Non-pigmented ciliary epithelial cell (primary cell): ENCODE results near the gene CCDC191.

ENCODE experiments used
- DNase-seq: peaks from one replicate; pipeline ENCODE4 v3.0.0-alpha.2; 2010; ENCODE audit warnings: low read depth

The CCDC191 gene, protein sequence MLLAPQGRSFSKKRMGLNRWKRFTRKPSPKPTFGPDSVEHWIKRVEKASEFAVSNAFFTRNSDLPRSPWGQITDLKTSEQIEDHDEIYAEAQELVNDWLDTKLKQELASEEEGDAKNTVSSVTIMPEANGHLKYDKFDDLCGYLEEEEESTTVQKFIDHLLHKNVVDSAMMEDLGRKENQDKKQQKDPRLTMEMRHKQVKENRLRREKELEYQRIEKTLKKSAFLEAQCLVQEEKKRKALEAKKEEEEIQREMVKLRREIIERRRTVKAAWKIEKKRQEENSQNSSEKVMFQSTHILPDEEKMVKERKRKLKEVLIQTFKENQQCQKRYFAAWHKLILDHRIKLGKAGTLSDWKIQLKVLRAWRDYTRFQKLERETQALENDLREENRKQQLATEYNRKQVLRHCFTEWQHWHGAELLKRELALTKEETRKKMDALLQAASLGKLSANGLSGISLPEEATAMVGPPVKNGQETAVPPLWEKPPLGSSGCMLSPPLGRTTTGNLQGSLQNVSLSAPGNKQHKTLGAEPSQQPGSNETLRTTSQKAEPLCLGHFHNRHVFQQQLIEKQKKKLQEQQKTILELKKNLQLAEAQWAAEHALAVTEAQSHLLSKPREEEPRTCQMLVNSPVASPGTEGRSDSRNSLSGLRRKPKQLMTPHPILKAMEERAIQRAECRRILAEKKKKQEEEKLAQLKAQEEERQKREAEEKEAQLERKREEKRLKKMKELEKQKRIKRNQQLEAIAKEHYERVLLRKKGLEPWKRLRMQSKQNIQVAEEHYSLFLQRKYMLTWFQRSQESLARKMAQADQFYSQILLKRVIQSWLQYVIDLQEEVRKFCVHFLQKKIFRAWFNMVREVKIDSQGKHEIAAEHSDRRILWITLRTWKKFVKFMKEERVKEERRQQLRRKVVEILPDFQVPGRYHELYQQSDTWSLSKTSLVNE

DNA sequence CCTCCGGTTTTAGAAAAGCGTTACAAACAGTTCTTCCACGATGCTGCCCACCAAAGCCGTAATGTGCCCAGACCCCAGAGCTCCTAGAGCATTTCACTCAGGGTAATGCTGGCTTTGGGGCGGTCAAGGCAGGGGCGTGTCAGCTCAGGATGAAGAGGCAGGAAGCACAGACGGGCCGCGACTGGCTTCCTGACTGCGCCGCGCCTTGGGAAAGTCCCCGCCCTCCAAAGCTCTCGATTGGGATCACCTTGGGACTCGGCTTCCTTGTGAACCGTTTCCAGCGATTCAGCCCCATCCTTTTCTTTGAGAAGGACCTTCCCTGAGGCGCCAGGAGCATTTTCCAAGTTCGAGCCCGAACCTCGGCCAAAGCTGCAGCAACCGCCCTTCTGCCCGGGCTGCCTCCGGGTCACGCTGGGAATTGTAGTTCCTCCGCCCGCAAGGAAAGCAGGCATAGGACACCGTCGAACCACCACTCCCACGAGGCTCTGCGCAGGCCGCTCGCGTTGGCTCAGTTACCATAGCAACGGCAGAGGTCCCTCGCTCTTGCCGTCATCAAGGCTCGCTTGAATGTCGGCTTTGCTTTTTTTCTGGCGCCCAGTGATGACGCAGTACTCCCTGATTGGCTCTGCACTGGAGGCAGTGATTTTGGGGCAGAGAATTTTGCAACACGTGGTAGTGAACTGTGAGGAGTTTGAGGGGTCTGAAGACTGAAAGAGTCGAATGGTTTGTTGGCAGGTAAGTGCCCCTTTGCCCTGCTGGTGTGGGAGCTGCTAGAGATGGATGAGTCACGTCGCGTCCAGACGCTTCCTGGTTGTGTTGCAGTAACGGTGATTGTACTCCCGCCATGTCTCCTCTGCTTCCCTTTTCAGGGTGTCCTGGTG, at the start of gene CCDC191, which contains the start of gene QTRT2:
CCDC191 (minus strand) TSS at position 397 of the 881 bp plus-strand sequence; CDS start at position 337, 60 bp downstream.
QTRT2 (plus strand) TSS at position 608 of the 881 bp plus-strand sequence. CDS start 8,521 bp downstream, outside the sequence.
- peak; percentile 98 for DNase-seq

DNA sequence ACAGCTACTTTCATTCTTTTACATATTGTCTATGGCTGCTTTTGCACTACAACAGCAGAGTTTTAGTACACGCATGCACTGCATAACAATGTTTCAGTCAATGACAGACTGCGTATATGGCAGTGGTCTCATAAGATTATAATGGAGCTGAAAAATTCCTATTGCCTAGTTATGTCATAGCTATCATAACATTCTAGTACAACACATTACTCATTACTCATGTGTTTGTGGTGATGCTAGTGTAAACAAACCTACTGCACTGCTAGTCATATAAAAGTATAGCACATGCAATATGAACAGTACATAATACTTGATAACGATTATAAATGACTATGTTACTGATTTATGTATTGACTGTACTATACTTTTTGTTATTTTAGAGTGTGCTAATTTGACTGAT, 48.1 kb upstream of the CCDC191 start:
- DNase-seq = no peak

DNA sequence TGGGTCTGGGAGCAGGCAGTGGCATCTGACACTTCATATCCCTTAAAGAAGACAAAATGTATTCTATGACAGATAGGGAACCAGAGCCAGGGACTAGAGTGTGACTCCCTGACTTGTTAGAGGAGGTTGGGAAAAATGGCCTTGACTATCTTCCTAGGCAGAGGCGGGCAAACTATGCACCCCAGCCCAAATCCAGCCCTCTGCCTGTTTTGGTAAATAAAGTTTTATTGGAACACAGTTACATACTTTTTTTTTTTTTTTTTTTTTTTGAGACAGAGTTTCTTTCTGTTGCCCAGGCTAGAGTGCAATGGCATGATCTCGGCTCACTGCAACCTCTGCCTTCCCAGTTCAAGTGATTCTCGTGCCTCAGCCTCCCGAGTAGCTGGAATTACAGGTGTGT, 47.5 kb upstream of the CCDC191 start:
- no peak for DNase-seq

- no peak for DNase-seq
Observed at GRCh38 chr3:114103181-114103580, 46.9 kb upstream of the CCDC191 start.

GRCh38 chr3:114101101-114101500, 44.8 kb upstream of the CCDC191 start:
- no peak for DNase-seq

DNA sequence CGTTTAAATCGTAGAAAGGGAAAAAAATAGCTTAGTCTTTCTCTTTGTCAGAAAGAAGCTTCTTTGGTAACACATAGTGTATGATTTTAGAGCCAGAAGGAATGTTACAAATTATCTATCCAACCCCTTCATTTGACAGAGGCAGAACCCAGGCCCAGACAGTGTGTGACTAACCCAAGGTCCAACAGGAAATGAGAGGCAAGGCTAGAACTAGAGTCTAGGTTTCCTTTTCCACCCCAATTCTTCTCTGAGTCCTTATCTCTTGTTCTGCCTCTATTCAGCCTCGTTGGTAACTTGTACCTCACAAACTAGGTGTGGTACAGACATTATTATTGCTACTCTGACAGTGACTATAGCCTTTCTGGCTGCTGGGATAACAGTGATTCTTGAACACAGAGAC, 39.5 kb upstream of the CCDC191 start:
- DNase-seq = no peak

DNA sequence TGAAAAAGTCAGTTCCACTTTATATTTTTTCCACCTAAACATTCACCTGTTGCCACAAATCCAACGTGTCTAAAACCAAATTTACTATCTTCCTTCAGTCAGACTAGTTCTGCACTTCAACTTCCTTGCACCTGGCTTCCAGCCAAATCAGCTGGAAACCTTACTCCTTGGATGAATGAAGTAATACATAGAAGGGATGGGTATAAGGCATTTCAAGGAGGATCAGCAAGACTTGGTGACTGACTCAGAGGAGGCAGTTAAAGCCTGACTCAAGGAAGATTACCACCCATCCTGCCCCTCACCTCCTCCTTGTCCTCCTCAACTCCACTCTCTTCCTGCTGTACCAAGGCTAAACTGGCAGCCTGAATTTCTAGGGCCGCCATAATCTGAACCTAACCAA, 37.3 kb upstream of the CCDC191 start:
- DNase-seq = peak; percentile 70

GRCh38 chr3:114093016-114093380, 36.7 kb upstream of the CCDC191 start:
- no peak for DNase-seq

DNA sequence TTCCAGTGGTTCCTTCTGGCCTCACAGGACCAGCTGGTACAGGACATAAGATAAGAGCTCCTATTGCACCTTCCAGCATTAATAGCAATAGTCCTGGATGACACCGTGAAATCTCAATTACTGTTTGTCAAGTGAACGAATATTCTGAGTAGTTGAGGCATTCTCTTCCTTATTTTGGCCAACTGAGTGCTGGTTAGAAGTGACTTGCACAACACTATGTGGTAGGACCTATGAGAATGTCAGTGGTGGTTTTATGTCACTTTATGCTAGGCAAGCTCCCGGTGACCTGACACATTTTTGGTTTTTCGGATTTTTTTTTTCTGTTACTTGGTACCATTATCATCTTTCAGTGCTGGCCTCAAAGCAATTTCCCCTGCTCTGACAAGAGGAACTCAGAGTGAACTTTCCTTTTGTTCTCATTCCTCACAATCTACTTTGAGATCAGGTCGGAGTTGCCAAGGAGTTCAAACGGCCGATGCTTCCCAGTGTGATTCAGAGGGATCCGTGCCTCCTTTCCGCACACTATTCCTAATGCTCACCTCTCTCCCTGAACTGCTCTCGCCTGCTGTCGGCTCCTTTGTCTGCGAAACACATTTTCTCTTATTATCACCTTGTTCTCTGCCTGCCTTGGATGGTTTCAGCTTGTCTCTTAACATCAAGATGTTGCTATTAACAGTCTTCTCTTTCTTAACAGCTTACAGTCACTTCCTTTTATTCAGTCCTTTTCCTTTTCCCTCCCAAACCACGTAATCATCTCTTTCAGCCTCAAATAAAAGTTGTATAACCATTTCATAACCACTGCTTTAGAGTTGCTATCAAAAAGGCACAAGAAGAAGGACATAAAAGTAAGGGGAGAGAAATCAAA, 36.1 kb upstream of the CCDC191 start:
- no peak for DNase-seq

DNA sequence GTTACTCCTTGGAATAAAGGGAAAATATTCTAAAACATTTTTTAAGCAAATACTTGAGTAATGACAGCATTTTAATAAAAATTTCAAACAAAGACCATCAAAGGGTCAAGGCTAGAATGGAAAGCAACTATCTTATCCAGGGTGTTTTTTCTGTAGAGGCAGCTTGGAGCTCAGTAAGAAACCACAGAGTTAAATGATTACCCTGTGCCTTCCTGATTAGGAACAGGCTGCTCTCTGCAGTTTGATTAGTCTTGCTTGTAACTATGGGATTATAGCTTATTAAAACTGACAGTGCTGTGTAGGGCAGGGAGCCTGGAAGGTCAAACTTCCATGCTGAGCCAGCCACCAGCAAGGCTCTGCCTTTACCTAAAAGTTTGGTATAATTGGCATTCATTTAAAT, 33.3 kb upstream of the CCDC191 start:
- DNase-seq = no peak

GRCh38 chr3:114086356-114086755, 30.0 kb upstream of the CCDC191 start:
- DNase-seq = no peak

- no peak for DNase-seq
Observed at GRCh38 chr3:114083112-114083511, 26.8 kb upstream of the CCDC191 start.

GRCh38 chr3:114081037-114081436, 24.7 kb upstream of the CCDC191 start:
- DNase-seq = no peak

- DNase-seq = no peak
Observed at GRCh38 chr3:114080201-114080600, 23.9 kb upstream of the CCDC191 start.

DNA sequence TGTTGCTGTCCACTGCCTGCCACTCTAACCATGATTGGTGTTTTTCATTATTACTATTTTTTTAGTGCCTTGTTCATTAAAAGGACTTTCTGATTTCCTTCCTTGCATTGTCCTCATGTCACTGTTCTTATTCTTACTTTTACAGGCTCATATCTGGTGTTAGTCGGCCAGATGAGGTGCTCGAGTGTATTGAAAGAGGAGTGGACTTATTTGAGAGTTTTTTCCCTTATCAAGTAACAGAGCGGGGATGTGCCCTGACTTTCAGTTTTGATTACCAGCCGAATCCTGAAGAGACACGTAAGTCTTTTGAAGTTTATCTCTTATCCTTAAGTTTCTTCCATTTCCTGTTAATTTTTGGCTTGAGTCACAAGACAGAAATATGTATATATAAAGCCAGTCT, 23.4 kb upstream of the CCDC191 start:
- no peak for DNase-seq

DNA sequence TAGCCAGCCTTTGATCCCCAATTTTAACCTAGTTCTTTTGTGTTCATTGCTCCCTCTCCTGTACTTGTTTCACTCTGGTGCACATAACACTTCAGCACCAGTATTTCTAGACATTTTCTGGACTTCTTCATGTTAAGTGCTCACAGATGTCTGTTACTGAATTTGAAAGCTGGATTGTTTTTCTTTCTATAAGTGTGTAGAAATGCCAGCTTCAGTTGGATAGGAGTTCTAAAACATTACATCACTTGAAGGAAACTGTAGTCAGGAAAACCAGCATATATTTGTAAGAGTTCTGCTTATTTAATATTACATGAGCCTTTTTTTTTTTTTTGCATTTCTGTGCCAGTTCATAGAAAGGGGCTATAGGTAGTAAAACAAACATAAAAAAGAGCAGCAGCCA, 21.8 kb upstream of the CCDC191 start:
- DNase-seq = no peak

- no peak for DNase-seq
Observed at GRCh38 chr3:114076711-114077110, 20.4 kb upstream of the CCDC191 start.

GRCh38 chr3:114071786-114072185, 15.5 kb upstream of the CCDC191 start:
- no peak for DNase-seq

GRCh38 chr3:114068336-114068735, 12.0 kb upstream of the CCDC191 start:
- DNase-seq = no peak

- no peak for DNase-seq
Observed at GRCh38 chr3:114067804-114068203, 11.5 kb upstream of the CCDC191 start.
